8988T (cell line): ENCODE data around the gene EIF4G3.
A peak's percentile ranks its signal among the peaks of the same experiment; 100 is the strongest.

ENCODE experiments used
- DNase-seq: peaks from one replicate; pipeline ENCODE4 v3.0.0; 2011

Gene EIF4G3

GRCh38 chr1:20787840-20788795 is 388.6 kb downstream of the EIF4G3 start:
- DNase-seq, result no peak

- peak; percentile 62 for DNase-seq
Observed at GRCh38 chr1:20787029-20787839, 389.5 kb downstream of the EIF4G3 start, which contains the start of gene HP1BP3. HP1BP3 (minus strand) TSS chr1:20787307; CDS start chr1:20780440, 6,867 bp downstream.

- peak; percentile 57 for DNase-seq
Observed at GRCh38 chr1:20786253-20787028, 390.3 kb downstream of the EIF4G3 start.

GRCh38 chr1:20785907-20786252 is 390.8 kb downstream of the EIF4G3 start:
- DNase-seq, result no peak

- DNase-seq, result no peak
Observed at GRCh38 chr1:20775700-20776099, 401.0 kb downstream of the EIF4G3 start.

GRCh38 chr1:20771780-20772179 is 404.9 kb downstream of the EIF4G3 start:
- DNase-seq, result no peak

- no peak for DNase-seq
Observed at GRCh38 chr1:20770314-20771087, 406.2 kb downstream of the EIF4G3 start.

- no peak for DNase-seq
Observed at GRCh38 chr1:20767271-20767670, 409.4 kb downstream of the EIF4G3 start.

- DNase-seq, result no peak
Observed at GRCh38 chr1:20763417-20763816, 413.3 kb downstream of the EIF4G3 start.

GRCh38 chr1:20760322-20760721 is 416.4 kb downstream of the EIF4G3 start:
- no peak for DNase-seq
